GM18519 (cell line): ENCODE measurements around the gene ARID1B.
A peak's percentile ranks its signal among the peaks of the same experiment; 100 is the strongest.

ENCODE experiments used
- ATAC-seq: cut with Tn5 transposase; IDR thresholded peaks from one replicate; pipeline ENCODE4 v1.9.1; 2021; ENCODE audit warnings: mild to moderate bottlenecking, moderate library complexity; ENCODE audit not compliant: unreplicated experiment, low FRiP score

Gene ARID1B

GRCh38 chr6:157216570-157216969, 439.4 kb downstream of the ARID1B start:
- ATAC-seq, result no peak

DNA sequence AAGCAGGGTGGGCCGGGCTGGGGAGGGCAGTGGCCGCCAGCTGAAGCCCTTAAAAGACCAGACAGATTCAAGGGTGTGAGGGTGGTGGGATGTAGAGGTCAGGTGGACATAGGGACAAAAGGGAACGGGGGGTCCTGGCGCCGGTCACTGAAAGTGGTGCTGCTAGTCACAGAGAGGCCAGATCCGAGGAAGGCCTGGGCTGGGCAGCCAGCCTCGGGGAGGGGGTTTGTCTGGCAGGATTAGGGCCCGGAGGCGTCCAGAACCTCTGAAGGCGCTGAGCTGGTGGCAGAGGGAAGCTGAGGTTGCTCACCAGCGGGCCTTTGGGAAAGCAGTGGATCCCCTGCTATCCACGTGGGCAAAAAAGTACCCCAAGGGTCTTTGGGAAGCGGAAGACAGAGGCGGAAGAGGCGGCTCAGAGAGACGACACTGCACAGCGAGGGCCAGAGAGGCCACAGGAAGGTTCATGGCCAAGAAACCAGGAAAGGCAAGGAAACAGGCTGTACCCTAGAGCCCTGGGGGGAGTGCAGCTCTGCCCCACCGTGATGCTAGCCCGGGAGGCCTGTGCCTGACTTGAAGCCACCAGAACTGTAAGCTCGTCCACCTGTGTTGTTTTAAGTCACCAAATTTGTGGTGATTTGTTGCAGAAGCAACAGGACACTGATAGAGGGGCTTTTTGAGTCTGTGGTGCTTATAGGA, 440.2 kb downstream of the ARID1B start:
- no peak for ATAC-seq

- ATAC-seq, result no peak
Measured at GRCh38 chr6:157217894-157218370, 440.8 kb downstream of the ARID1B start.

- no peak for ATAC-seq
Measured at GRCh38 chr6:157218371-157219198, 441.4 kb downstream of the ARID1B start.

GRCh38 chr6:157219201-157220200, 442.3 kb downstream of the ARID1B start:
- ATAC-seq, result no peak

- no peak for ATAC-seq
Measured at GRCh38 chr6:157220485-157220884, 443.3 kb downstream of the ARID1B start.

DNA sequence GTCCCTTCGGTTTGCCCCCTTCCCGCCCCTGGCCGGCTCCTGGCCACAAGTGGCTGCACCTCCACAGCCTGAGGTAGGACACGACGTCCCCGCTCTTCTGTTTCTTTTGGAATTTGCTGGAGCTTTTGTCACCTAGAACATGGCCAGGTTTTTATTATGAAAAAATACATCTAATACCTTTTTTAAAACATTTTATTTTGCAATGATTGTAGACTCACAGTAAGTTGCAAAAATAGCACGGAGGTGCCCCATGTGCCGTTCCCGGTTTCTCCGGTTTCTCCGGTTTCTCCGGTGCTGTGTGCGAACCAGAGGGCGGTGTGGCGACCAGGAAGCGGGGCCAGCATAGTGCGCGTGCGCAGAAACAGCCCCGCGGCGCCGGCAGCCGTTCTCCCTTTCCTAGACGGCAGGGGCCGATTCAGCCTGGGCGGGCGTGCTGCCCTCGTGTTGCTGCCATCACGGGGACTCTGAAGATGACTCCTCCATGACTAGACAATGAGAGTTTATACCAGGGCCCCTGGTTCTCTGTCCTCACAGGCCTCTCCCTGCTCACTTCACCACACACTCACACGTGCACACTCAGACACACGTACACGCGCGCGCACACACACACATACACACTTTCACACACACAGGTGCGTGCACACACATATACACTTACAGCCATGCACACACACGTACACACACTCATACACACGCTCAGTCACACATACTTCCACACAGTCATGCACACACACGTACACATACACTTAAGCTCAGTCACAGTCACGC, 444.1 kb downstream of the ARID1B start:
- ATAC-seq, result peak; percentile 35

GRCh38 chr6:157221817-157222175, 444.6 kb downstream of the ARID1B start:
- ATAC-seq, result no peak

GRCh38 chr6:157222201-157222981, 445.2 kb downstream of the ARID1B start:
- ATAC-seq, result no peak

DNA sequence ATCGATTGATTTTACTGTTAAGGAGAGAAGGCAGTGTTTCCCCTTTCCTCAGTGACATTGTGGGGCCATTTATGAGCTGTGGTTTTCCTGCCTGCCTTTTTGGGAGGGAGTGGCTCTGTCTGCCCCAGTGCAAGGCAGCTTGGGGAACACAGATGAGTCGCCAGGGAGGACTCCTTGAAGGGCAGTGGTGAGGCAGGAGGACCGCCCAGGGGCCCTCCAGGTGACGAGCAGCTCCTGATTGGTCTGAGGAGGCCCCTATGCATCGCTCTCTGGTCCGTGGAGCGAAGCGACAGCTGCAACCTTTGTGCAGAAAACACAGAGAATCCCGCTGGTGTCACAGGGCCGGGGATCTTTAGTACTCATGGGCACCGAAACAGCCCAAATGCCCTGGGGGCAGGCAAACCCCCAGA, 445.8 kb downstream of the ARID1B start:
- no peak for ATAC-seq

DNA sequence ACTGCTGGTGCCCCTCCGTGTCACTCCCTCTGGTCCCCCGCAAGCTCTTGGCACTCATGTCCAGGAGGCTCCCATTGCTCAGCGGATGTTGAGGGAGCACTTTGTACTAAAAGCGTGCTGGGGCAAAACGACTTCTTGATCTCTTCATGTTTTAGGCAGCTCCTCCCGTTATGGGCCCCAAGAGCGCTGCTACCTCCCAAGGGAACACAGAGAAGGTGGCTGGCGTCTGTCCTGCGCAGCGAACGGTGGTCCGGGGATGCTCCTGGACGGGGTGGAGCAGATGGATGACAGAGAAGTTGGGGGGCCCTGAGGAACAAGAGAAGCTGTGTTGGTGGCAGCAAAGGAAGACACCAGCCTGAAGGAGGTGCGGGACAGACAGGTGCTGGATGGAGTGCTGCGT, 446.3 kb downstream of the ARID1B start:
- ATAC-seq, result no peak

DNA sequence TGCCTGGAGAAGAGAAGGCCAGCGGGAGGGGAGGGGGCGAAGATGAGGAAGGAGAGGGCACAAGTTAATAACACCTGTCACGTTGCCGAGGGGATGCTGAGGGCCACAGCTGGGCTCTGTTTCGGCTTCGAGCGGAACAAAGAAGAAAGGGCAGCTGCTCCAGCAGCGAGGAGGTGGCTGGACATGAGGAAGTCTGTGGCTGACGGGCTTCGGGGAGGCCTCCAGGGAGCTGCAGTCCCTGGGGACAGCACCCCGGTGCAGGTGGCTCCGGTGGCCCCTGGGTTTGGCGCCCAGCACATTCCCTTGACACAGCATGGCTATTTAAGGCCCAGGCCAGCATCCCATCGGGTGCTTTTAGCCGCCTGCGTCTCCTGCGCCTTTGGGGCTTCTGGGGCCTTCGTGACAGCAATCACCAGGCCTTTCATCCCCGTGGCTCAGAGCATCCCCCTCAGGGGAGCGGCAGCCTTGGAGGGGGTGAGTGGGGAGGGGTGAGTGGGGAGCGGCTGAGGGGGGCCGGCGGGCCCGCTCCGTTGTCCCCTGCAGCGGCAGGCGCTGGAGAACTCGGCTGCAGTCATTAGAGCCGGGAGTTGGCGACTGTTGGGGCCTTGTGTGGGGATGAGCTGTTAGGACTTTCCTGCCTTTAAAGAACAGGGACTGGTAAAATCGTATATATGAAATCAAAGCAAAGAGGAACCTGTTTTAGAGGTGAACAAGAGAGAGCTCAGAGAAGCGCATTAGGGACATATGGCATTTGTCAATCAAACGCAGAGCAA, 447.2 kb downstream of the ARID1B start:
- no peak for ATAC-seq

- no peak for ATAC-seq
Measured at GRCh38 chr6:157224951-157225574, 447.9 kb downstream of the ARID1B start.

DNA sequence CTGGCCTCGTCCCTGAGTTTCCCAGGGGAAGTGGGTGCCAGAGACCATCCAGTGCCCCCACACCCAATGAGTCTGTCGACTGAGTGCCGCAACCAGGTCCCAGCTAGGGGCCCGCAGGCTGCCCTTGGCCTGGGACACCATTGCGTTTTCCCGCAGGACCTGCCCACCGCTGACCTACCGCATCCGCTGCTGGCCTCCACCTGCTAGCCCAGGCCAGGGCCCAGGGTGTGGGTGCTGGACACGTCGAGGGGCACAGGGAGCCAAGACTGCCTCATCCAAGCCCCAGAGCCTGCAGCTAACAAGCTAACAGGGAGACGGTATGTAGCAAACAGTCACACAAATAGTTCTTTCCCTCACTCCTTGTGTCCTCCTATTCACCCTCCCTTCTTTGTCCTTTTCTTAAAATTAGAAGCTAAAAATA, 448.4 kb downstream of the ARID1B start:
- ATAC-seq, result no peak

- no peak for ATAC-seq
Measured at GRCh38 chr6:157226026-157226625, 448.9 kb downstream of the ARID1B start.

DNA sequence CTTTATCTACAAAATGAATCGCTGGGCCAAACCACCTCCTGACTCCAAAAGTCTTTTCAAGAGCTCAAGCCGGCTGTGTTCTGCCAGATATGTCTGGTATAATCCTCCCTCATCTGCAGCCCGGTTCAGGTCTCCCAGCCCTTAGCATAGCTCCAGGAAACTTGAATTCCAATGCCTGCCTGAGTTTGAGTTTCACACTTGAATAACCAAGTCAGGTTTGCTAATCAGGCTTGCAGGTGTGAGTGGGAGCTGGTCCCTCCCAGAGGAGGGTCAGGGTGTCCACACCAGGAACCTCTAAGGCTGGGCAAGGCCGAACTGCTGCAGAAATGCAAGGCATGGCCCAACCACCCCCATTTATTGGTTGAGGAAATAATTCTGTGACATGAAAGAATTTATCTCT, 449.6 kb downstream of the ARID1B start:
- ATAC-seq, result no peak
